Vagina (tissue), 2 donors: ENCODE data around the gene MTUS2. TPM values are rescaled to one million over a fixed set of nuclear protein-coding genes. Genes with fewer than 3 reads are reported as not detected.

ENCODE experiments used
- DNase-seq, 2 donors: peaks; one replicate each; pipeline ENCODE4 v3.0.0-alpha.2; 2017; ENCODE audit errors: extremely low spot score in 2 of 2
- H3K27ac ChIP-seq: fragments of 200-600 bp; sonication (generic); one replicate; pipeline ENCODE4 v1.5.1; 2019
- H3K27me3 ChIP-seq: fragments of 200-600 bp; sonication (generic); one replicate; pipeline ENCODE4 v1.5.1; 2019
- H3K36me3 ChIP-seq, 2 donors: fragments of 200-600 bp; sonication (generic); one replicate each; pipeline ENCODE4 v1.5.1; 2017 to 2019
- H3K4me1 ChIP-seq: fragments of 200-600 bp; sonication (generic); one replicate; pipeline ENCODE4 v1.5.1; 2019
- H3K4me3 ChIP-seq, 2 donors: fragments of 200-600 bp; sonication (generic); 1 replicate in 1 of 2; 2 replicates in 1 of 2; pipeline ENCODE4 v1.5.1; 2016 to 2019
- H3K9me3 ChIP-seq: fragments of 200-600 bp; sonication (generic); one replicate; pipeline ENCODE4 v1.5.1; 2019
- POLR2A ChIP-seq, 2 donors: fragments of 450-650 bp; IDR thresholded peaks; one replicate each; pipeline ENCODE4 v1.6.1; 2017; ENCODE audit warnings: antibody characterized with exemption in 2 of 2, mild to moderate bottlenecking in 2 of 2, moderate library complexity in 2 of 2
- POLR2AphosphoS5 ChIP-seq, 2 donors: sonication (generic); formaldehyde crosslinking; IDR thresholded peaks; one replicate each; pipeline ENCODE4 v1.9.0; 2017; ENCODE audit warnings: antibody characterized with exemption in 2 of 2, mild to moderate bottlenecking in 2 of 2, low read depth in 1 of 2; ENCODE audit not compliant: insufficient read depth in 1 of 2
- intact Hi-C: fragments of 100-400 bp; cut with DNase I; formaldehyde crosslinking; loops from one replicate; pipeline ENCODE4 v1.15.1; 2023
- total RNA-seq: library from RNA; depleted of rRNA; stranded (reverse); fragments of >200 nt; gene quantifications from one replicate; pipeline ENCODE4 v1.2.3, GENCODE V29; 2016
- TF ChIP-seq, protein P1 (sequence below), 3 experiments: fragments of 450-650 bp in 2 of 3; fragments of 200-600 bp in 1 of 3; sonication (generic) in 1 of 3; IDR thresholded peaks; one replicate each; pipeline ENCODE4 v1.5.1; 2017 to 2019; ENCODE audit warnings: antibody characterized with exemption in 3 of 3, mild to moderate bottlenecking in 2 of 3, moderate library complexity in 2 of 3

Gene MTUS2
- total RNA-seq, 1 donor from 2014 or later, result 0.74 TPM

DNA sequence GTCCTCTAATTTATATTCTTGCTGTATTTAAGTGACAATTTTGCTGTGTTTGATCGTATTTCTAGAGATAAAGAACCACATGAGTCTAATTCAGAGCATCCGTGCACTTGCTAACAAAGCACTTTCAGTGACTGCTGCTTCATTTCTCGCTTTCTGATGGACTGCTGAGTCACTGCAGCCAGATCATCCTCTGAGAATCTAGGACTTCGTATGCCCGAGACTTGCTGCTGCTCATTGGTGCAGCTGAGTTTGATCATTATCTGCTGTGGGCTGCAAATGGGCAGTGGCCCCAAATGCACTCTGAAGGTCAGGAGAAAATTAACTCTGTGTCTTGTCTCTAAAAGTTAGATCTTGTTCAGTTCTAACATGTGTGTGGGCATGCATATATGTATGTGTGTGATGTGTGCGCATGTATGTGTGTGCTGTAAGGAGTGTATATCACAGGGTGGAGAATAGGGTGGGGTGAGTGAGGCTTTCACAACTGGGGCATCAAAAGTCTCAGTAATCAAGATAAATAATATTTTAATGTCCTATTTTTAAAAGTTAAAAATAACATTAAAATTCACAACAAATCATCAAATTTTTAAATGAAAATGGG is 342.6 kb downstream of the MTUS2 start:
- no peak overlapping the region for H3K4me3 ChIP-seq
- no peaks in the 10 kb centered on the region for H3K36me3 ChIP-seq
- no peaks in the 10 kb centered on the region for H3K9me3 ChIP-seq
- no peaks in the 10 kb centered on the region for H3K27me3 ChIP-seq
- H3K27ac ChIP-seq, result no peak overlapping the region
- no peaks in the 10 kb centered on the region for H3K4me1 ChIP-seq
- intact Hi-C loops, result no loop called here
- DNase-seq, result no peak
- TF ChIP-seq POLR2A (IDR thresholded peaks at IDR 0.05) (no peak), POLR2AphosphoS5 (IDR thresholded peaks at IDR 0.05; ENCODE audit: insufficient read depth in 1 of 2, low read depth in 1 of 2) (no peak)
- TF ChIP-seq, protein P1, sequence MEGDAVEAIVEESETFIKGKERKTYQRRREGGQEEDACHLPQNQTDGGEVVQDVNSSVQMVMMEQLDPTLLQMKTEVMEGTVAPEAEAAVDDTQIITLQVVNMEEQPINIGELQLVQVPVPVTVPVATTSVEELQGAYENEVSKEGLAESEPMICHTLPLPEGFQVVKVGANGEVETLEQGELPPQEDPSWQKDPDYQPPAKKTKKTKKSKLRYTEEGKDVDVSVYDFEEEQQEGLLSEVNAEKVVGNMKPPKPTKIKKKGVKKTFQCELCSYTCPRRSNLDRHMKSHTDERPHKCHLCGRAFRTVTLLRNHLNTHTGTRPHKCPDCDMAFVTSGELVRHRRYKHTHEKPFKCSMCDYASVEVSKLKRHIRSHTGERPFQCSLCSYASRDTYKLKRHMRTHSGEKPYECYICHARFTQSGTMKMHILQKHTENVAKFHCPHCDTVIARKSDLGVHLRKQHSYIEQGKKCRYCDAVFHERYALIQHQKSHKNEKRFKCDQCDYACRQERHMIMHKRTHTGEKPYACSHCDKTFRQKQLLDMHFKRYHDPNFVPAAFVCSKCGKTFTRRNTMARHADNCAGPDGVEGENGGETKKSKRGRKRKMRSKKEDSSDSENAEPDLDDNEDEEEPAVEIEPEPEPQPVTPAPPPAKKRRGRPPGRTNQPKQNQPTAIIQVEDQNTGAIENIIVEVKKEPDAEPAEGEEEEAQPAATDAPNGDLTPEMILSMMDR (IDR thresholded peaks at IDR 0.05), result no peak

DNA sequence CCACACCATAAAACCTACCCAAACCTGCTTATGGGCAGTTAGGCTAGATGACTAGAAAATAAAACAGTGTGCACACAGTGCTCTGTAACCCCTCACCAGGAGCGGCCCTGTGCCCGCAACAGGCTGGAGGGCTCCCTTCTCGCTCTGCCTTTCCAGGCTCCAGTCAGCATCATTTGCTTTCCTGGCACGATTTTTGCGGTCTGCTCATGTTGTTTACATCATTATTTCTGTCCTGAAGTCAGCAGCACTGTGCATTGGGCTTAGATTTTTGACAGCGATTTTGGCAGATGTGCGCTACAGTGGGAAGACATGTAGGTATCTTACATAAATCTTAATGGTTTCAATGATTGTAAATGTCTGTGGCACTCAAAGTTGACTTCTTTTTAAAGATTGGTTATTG is 344.0 kb downstream of the MTUS2 start:
- H3K27ac ChIP-seq, result no peak overlapping the region
- H3K36me3 ChIP-seq, result no peaks in the 10 kb centered on the region
- H3K27me3 ChIP-seq, result no peaks in the 10 kb centered on the region
- no peaks in the 10 kb centered on the region for H3K9me3 ChIP-seq
- DNase-seq, result no peak
- intact Hi-C loops, result no loop called here
- TF ChIP-seq POLR2AphosphoS5 (IDR thresholded peaks at IDR 0.05; ENCODE audit: insufficient read depth in 1 of 2, low read depth in 1 of 2) (no peak), POLR2A (IDR thresholded peaks at IDR 0.05) (no peak)
- TF ChIP-seq, protein P1 (IDR thresholded peaks at IDR 0.05), result no peak
- H3K4me1 ChIP-seq, result no peaks in the 10 kb centered on the region
- no peak overlapping the region for H3K4me3 ChIP-seq

DNA sequence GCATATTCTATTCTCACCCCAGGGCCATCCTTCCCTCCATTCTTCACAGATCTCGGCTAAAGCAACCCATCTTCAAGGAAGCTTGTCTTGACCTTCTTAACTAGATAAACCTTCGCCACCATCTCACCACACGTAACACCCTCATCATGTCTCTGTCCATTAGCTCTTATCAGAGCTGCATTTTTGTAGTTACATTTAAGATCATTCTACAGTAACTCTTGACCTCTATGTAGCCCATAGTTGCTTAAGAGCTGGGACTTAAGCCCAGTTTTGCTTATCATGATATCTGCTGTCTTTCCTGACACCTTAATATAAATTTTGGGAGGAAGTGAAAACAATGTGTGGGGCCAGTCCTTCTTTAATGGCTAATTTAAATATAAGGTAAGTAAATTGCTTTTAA is 345.1 kb downstream of the MTUS2 start:
- no peak for DNase-seq
- Histone ChIP-seq H3K27ac (no peak overlapping the region), H3K4me1 (no peaks in the 10 kb centered on the region), H3K27me3 (no peaks in the 10 kb centered on the region), H3K4me3 (no peak overlapping the region), H3K36me3 (no peaks in the 10 kb centered on the region), H3K9me3 (no peaks in the 10 kb centered on the region)
- TF ChIP-seq, protein P1 (IDR thresholded peaks at IDR 0.05), result no peak
- intact Hi-C loops, result no loop called here

DNA sequence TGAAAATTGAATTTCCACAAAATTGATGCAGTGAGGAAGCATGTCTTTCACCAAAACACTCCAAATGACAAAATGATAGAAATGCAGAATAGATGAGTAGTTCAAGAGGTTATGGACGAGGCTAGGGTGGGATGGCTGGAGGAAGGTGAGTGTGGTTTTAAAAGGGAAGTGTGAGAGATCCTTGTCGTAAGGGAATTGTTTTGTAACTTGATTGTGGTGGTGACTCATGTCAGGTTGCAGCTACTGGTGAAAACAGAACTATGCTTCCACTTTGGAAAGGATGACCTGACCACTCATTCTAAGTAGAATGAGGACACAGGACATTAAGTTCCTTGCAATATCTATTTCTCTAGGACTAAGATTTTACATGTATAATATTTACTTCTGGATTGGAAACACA is 345.7 kb downstream of the MTUS2 start:
- intact Hi-C loops, result no loop called here
- Histone ChIP-seq H3K27me3 (no peaks in the 10 kb centered on the region), H3K27ac (no peak overlapping the region), H3K4me3 (no peak overlapping the region), H3K4me1 (no peaks in the 10 kb centered on the region), H3K36me3 (no peaks in the 10 kb centered on the region), H3K9me3 (no peaks in the 10 kb centered on the region)
- no peak for DNase-seq
- TF ChIP-seq POLR2AphosphoS5 (IDR thresholded peaks at IDR 0.05; ENCODE audit: insufficient read depth in 1 of 2, low read depth in 1 of 2) (no peak), POLR2A (IDR thresholded peaks at IDR 0.05) (no peak)
- TF ChIP-seq, protein P1 (IDR thresholded peaks at IDR 0.05), result no peak

DNA sequence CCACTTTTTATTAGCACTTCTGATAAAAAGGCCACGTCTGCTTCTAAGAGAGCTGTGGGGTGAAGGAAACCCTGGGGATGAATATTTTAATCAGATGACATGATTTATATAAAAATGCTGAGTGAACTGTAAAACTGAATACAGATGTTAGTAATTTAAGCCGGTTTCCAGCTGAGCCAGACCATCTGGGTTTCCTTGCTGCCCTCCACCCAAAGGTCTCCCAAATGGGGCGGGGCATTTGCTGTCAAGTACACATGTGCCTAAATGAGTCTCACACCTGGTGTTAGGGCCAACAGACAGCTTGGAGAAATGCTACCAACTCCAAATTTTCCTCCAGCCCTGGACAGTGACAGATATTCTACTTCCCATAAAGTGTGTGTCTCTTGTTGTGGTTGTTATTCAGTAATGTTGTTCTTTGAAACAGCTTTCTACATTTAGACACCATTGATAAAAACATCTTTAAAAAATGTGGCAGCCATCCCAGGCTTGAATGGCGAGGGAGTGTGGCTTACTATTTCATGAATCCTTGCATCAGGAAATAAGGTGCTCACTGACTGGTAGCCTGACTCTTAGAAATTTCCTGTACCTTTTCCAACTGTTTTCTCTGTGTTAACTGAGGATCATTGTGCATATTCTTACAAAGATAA is 350.4 kb downstream of the MTUS2 start:
- no peaks in the 10 kb centered on the region for H3K36me3 ChIP-seq
- intact Hi-C loops, result no loop called here
- TF ChIP-seq, protein P1 (IDR thresholded peaks at IDR 0.05), result no peak
- no peak for TF ChIP-seq POLR2AphosphoS5 (IDR thresholded peaks at IDR 0.05; ENCODE audit: insufficient read depth in 1 of 2, low read depth in 1 of 2)
- no peak for TF ChIP-seq POLR2A (IDR thresholded peaks at IDR 0.05)
- H3K9me3 ChIP-seq, result no peaks in the 10 kb centered on the region
- H3K4me3 ChIP-seq, result no peak overlapping the region
- H3K4me1 ChIP-seq, result no peaks in the 10 kb centered on the region
- DNase-seq, result no peak
- H3K27me3 ChIP-seq, result no peaks in the 10 kb centered on the region
- H3K27ac ChIP-seq, result no peak overlapping the region
